HAP-1 (cell line): ENCODE measurements around the gene CCDC78.
A peak's percentile ranks its signal among the peaks of the same experiment; 100 is the strongest.
"Not testable (repeated sequence)": the region's sequence is repeated elsewhere in the genome, so short reads cannot be mapped to it uniquely, and the experiment has no call there.

Experiments
- DNase-seq, 2 experiments: peaks; one replicate each; pipeline ENCODE4 v3.0.0-alpha.2; 2016 to 2020; ENCODE audit warnings: low spot score in 2 of 2
- H3K27me3 ChIP-seq: fragments of 250-450 bp; sonication (Bioruptor Pico); 2 replicates; pipeline ENCODE4 v1.5.1; 2020; ENCODE audit warnings: low read depth, mild to moderate bottlenecking, moderate library complexity
- H3K36me3 ChIP-seq: fragments of 250-450 bp; sonication (Bioruptor Pico); replicated peaks from 2 replicates; pipeline ENCODE4 v1.5.1; 2020; ENCODE audit warnings: mild to moderate bottlenecking
- H3K4me1 ChIP-seq: fragments of 250-450 bp; sonication (Bioruptor Pico); 2 replicates; pipeline ENCODE4 v1.5.1; 2020; ENCODE audit warnings: mild to moderate bottlenecking
- H3K4me3 ChIP-seq: fragments of 250-450 bp; sonication (Bioruptor Pico); 2 replicates; pipeline ENCODE4 v1.5.1; 2020; ENCODE audit warnings: mild to moderate bottlenecking, moderate library complexity
- H3K9me3 ChIP-seq: fragments of 250-450 bp; sonication (Bioruptor Pico); 2 replicates; pipeline ENCODE4 v1.5.1; 2020; ENCODE audit warnings: mild to moderate bottlenecking, moderate library complexity
- in situ Hi-C: fragments of 300-500 bp; cut with MboI; formaldehyde crosslinking; loops from 3 replicates; pipeline ENCODE4 v1.14.3; 2020; ENCODE audit warnings: low sequenced_read_pairs, inconsistent platforms, mixed read lengths

Gene CCDC78

DNA sequence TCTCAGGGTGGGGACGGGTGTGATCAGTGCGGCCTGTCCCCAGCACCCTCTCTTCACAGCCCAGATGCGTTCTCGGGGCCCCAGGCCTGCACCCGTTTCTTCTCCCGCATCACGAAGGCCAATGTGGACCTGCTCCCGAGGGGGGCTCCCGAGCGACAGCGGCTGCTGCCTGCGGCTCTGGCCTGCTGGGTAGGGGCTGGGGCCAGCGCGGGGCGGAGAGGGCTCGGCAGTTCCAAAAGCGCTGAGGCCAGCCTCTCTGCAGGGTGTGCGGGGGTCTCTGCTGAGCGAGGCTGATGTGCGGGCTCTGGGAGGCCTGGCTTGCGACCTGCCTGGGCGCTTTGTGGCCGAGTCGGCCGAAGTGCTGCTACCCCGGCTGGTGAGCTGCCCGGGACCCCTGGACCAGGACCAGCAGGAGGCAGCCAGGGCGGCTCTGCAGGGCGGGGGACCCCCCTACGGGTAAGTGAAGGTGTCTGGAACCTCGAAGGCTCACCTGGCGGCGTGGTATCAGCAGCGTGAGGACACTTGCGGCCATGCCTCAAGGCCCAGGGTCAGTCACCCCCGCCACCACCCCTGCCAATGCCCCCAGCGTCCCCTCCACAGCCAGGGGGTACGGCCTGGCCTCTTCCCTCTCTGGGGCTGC is 38.7 kb upstream of the CCDC78 start:
- in situ Hi-C loops: no loop called here
- no peak overlapping the region for H3K4me3 ChIP-seq
- H3K9me3 ChIP-seq: no peaks in the 10 kb centered on the region
- DNase-seq: no peak
- H3K27me3 ChIP-seq: no peaks in the 10 kb centered on the region
- no peaks in the 10 kb centered on the region for H3K4me1 ChIP-seq
- H3K36me3 ChIP-seq: no peaks in the 10 kb centered on the region

GRCh38 chr16:764184-764750 is 38.0 kb upstream of the CCDC78 start:
- H3K9me3 ChIP-seq: no peaks in the 10 kb centered on the region
- no peaks in the 10 kb centered on the region for H3K27me3 ChIP-seq
- no peak for DNase-seq
- in situ Hi-C loops: no loop called here
- no peaks in the 10 kb centered on the region; the same call in 1 of the 2 replicates for H3K36me3 ChIP-seq
- H3K4me1 ChIP-seq: no peaks in the 10 kb centered on the region
- H3K4me3 ChIP-seq: no peak overlapping the region

GRCh38 chr16:763369-764183 is 37.3 kb upstream of the CCDC78 start:
- no peaks in the 10 kb centered on the region for H3K9me3 ChIP-seq
- DNase-seq: no peak
- no peaks in the 10 kb centered on the region for H3K27me3 ChIP-seq
- in situ Hi-C loops: no loop called here
- H3K4me3 ChIP-seq: no peak overlapping the region
- no peaks in the 10 kb centered on the region; the same call in 1 of the 2 replicates for H3K36me3 ChIP-seq
- H3K4me1 ChIP-seq: no peaks in the 10 kb centered on the region

DNA sequence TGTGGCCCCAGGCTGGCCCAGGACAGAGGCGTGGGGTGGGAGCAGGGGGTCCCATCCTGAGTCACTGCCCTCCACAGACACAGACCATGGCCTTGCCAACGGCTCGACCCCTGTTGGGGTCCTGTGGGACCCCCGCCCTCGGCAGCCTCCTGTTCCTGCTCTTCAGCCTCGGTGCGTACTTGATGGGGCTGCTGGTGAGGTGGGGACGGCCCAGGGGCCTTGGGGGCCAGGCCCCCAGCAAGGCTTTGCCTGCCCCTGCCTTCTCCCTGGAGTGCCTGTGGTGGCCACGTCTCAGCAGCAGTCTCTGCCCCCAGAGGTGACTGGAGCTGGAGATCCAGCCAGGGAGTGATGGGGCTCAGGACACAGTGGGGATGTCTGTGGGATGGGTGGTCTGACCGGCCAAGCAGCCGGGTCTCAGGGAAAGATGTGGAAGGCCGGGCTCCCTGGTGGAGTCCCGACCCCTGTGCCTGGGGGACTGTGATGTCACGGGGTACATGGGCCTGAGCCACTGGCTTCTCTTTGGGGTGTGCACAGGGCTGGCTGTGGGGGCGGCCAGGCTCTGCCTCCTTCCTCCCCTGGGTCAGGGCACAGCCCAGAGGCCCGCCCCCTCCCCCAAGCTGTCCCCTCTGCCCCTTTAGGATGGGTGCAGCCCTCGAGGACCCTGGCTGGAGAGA is 36.5 kb upstream of the CCDC78 start:
- H3K4me1 ChIP-seq: 0 out of 2 replicates have a peak, but pooled peaks cover 2% of the 10 kb centered on the region
- no peaks in the 10 kb centered on the region for H3K27me3 ChIP-seq
- H3K4me3 ChIP-seq: no peak overlapping the region
- no peaks in the 10 kb centered on the region; the same call in 1 of the 2 replicates for H3K36me3 ChIP-seq
- no peaks in the 10 kb centered on the region for H3K9me3 ChIP-seq
- in situ Hi-C loops: no loop called here
- DNase-seq: no peak

DNA sequence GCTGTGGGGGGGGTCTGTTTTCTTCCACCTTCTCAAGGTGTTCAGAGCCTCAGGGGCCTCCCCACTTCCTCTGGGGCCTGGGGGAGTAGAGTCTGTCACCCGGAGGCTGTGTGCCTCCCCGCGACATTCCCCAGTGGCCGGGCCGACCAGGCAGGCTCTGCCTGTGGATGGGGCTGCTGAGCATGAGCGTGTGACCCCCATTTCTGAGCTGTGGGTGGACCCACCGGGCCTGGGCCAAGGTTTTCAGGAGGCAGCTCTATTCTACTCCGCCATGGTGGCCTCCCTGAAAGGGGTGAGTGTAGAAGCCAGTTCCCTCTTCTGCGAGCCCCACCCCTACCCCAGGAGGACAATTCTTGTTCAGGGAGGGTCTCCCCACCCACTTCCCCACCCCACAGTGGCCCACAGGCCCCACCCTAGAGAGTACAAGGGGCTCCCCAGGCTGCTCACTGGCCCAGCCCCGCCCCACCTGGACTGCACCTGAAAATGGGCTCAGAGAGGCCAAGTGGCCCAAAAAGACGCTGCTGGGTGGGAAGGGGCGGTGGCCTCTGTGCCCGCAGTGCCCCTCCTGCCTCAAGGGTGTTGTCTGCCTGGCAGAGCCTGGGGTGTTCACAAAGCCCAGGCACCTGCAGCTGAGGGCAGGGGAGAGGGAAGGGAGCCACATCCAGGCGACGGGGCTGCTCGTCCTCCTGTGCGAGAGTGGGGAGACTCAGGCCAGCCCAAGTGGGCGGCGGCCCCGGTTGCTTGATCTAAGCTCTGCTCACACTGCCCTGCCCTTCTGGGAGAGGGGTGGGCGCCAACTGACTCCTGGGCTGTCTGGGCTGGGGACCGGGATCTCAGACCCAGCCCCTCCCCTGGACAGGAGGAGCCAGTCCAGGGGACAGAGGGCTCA is 35.6 kb upstream of the CCDC78 start:
- Histone ChIP-seq H3K4me1 (peaks cover 5% of the 10 kb centered on the region; the same call in 1 of the 2 replicates), H3K4me3 (no peak overlapping the region), H3K27me3 (no peaks in the 10 kb centered on the region), H3K36me3 (no peaks in the 10 kb centered on the region; the same call in 1 of the 2 replicates), H3K9me3 (no peaks in the 10 kb centered on the region)
- DNase-seq: no peak
- in situ Hi-C loops: no loop called here

DNA sequence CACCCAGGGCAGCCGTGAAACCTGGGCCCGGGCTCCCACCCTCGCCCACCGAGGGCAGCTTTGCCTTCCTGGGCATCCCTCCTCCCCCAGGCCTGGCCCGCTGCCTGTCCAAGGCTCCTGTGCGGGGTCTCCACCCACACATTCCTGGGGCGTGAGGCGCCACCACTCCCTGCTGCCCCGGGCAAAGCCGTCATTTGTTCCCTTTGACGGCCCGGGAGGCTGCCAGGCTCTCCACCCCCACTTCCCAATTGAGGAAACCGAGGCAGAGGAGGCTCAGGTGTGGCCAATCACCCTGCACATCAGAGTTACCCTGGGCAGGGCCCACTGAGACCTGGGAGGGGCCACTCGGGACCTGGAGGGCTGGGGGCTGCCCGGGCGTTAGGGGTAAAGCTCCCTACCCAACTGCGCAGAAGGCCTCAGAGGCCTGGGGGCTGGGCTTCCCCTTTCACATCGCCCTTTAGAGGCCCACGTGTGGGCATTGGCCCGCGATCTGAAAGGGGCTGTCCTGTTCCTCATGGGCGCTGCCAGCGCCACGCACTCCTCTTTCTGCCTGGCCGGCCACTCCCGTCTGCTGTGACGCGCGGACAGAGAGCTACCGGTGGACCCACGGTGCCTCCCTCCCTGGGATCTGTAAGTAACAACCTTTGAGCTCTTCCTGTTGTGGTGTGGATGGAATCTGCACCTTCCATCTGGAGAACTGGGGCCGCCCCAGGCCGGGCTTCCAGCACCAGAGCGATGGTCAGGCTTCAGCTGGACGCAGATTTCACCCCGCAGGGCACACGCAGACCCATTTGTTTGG is 34.5 kb upstream of the CCDC78 start, which contains the start of gene MSLN:
Gene MSLN (plus strand): TSS at position 190 of the 799 bp plus-strand sequence. CDS start 1,947 bp downstream, outside the sequence.
- no peak within 1 kb of the TSS for H3K4me3 ChIP-seq
- peaks cover 5% of the 10 kb centered on the region; the same call in 1 of the 2 replicates for H3K4me1 ChIP-seq
- in situ Hi-C loops: no loop called here
- no peaks in the 10 kb centered on the region for H3K27me3 ChIP-seq
- H3K36me3 ChIP-seq: no peaks in the 10 kb centered on the region; the same call in 1 of the 2 replicates
- no peak for DNase-seq
- no peaks in the 10 kb centered on the region; the same call in 1 of the 2 replicates for H3K9me3 ChIP-seq

DNA sequence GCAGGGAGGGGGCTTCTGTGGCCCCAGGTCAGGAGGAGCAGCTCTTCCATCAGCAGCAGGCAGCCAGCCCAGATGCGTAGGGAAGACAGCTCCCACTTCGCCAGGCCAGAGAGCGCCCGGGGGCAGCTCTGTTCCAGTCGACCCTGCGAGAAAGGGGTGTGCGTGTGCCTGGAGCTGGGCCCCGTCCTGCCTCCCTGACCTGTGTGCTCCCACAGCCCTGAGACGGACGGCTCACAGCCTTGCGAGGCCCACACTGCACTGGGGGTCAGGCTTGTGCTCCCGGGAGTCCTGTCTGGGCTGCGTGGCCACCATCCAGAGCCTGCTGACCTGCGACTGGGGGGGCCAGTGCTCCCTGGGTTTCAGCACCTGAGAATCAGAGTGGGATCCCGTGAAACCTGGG is 33.8 kb upstream of the CCDC78 start:
- Histone ChIP-seq H3K36me3 (no peaks in the 10 kb centered on the region; the same call in 1 of the 2 replicates), H3K4me1 (peaks cover 5% of the 10 kb centered on the region; the same call in 1 of the 2 replicates), H3K9me3 (no peaks in the 10 kb centered on the region; the same call in 1 of the 2 replicates), H3K27me3 (no peaks in the 10 kb centered on the region), H3K4me3 (no peak overlapping the region)
- in situ Hi-C loops: no loop called here
- DNase-seq: no peak

- H3K4me1 ChIP-seq: peaks cover 5% of the 10 kb centered on the region; the same call in 1 of the 2 replicates
- H3K36me3 ChIP-seq: no peaks in the 10 kb centered on the region; the same call in 1 of the 2 replicates
- H3K4me3 ChIP-seq: no peak overlapping the region
- no peaks in the 10 kb centered on the region for H3K27me3 ChIP-seq
- no peaks in the 10 kb centered on the region; the same call in 1 of the 2 replicates for H3K9me3 ChIP-seq
- peak in 1 of 2 experiments; percentile 38 for DNase-seq
- in situ Hi-C loops: no loop called here
Measured at GRCh38 chr16:759110-759910, 33.1 kb upstream of the CCDC78 start.

DNA sequence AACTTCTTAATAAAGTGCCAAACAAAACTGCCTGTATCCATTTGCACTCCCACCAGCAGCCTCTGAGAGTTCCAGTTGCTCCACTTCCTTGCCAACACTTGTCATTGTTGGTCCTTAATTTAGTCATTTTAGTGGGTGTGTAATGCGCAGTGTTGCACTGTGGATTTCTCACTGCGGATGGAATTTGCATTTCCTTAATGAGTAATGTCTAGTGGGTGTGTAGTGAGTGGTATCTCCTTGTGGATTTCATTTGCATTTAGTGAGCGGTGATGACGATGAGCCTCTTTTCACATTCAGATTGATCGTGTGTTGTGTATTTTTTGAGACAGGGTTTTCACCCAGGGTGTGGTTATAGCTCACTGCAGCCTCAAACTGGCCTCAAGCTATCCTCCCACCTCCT is 30.2 kb upstream of the CCDC78 start:
- in situ Hi-C loops: no loop called here
- no peaks in the 10 kb centered on the region; the same call in 1 of the 2 replicates for H3K36me3 ChIP-seq
- H3K9me3 ChIP-seq: no peaks in the 10 kb centered on the region; the same call in 1 of the 2 replicates
- H3K27me3 ChIP-seq: no peaks in the 10 kb centered on the region
- peak in 1 of 2 experiments; percentile 28 for DNase-seq
- H3K4me3 ChIP-seq: no peak overlapping the region
- H3K4me1 ChIP-seq: peaks cover 15% of the 10 kb centered on the region

GRCh38 chr16:754656-755055 is 28.4 kb upstream of the CCDC78 start:
- in situ Hi-C loops: no loop called here
- H3K4me3 ChIP-seq: no peak overlapping the region
- H3K9me3 ChIP-seq: no peaks in the 10 kb centered on the region; the same call in 1 of the 2 replicates
- DNase-seq: no peak
- peaks cover 15% of the 10 kb centered on the region for H3K4me1 ChIP-seq
- no peaks in the 10 kb centered on the region; the same call in 1 of the 2 replicates for H3K36me3 ChIP-seq
- no peaks in the 10 kb centered on the region for H3K27me3 ChIP-seq

- H3K4me1 ChIP-seq: peaks cover 15% of the 10 kb centered on the region
- H3K27me3 ChIP-seq: not testable (repeated sequence)
Measured at GRCh38 chr16:754121-754607, 27.9 kb upstream of the CCDC78 start.

More at GRCh38 chr16:754121-754607, 27.9 kb upstream of the CCDC78 start:
- DNase-seq, in situ Hi-C loops, H3K4me3 ChIP-seq, H3K36me3 ChIP-seq, H3K9me3 ChIP-seq: not testable (repeated sequence)
